Activated CD8-positive, alpha-beta memory T cell treated with anti-CD3 and anti-CD28 coated beads for 4 hours (primary cell): Measurements from ENCODE around the gene ATP6V1C2.

Experiments
- DNase-seq, 2 donors: peaks; one replicate each; pipeline ENCODE4 v3.0.0-alpha.2; 2020; ENCODE audit warnings: low read depth in 2 of 2

The ATP6V1C2 gene

GRCh38 chr2:10732924-10733565 lies 11.6 kb downstream of the ATP6V1C2 start:
- no peak for DNase-seq

GRCh38 chr2:10733566-10733925 lies 12.1 kb downstream of the ATP6V1C2 start:
- no peak for DNase-seq

- no peak for DNase-seq
Observed at GRCh38 chr2:10733980-10734379, 12.6 kb downstream of the ATP6V1C2 start.

DNA sequence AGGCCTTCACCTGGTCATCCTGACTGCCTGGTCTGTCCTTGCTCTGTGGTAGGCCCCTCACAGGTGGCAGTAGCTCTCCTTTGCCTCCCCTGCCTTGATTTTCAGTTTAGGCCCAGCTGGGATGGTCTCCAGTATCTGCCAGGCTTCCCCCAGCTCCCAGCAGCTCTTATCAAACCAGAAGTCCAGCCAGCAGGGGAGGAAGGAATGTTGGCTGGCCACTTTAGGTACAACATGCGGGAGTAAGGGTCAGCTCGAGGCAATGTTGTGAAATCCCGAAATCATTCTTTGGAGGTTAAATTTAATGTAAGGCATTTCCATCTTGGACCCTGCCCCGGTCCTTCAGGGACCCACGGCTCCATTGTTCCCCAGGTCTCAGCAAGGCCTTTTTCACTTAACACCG lies 16.8 kb downstream of the ATP6V1C2 start:
- DNase-seq = no peak

DNA sequence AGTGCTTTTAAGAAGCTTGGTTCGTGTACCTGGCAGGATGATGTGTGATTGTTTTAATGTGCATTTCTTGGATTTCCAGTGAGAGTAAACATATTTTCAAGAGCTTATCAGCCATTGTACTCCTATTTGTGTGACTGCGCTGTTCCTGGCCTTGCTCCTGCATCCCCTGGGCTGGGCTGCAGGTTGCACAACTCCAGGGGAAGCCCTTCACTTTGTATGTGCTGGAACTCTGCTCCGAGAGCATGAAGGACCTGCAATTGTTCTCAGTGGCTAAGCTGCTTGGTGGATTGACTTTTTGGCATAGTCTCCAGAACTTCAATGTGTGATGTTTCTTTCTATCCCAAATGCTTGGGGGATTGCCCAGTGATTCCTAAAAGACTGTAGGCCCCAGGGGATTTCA lies 18.8 kb downstream of the ATP6V1C2 start:
- no peak for DNase-seq

- DNase-seq = no peak
Observed at GRCh38 chr2:10741139-10741538, 19.7 kb downstream of the ATP6V1C2 start.

GRCh38 chr2:10742666-10743065 lies 21.2 kb downstream of the ATP6V1C2 start:
- DNase-seq = no peak

- no peak for DNase-seq
Observed at GRCh38 chr2:10750610-10751009, 29.2 kb downstream of the ATP6V1C2 start.

DNA sequence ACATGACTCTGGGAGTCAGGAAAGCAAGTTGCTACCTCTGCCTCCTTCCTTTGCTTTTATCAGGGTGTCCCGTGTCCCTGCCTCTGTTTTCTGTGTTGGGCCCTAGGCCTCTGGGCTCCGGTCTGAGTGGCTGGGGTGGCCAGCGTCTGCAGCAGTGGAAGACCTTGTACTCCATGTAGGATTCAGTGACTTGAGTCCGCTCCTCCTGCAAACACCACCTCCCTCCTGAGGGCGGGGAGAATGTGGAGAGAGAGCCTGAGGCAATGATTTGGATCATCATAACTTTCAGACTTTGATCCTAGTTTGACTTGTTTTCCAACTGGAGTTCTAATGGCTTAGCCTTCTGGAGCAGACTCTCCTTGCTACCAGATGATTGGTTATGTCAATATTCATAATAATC lies 30.8 kb downstream of the ATP6V1C2 start:
- no peak for DNase-seq

- no peak for DNase-seq
Observed at GRCh38 chr2:10753156-10753555, 31.7 kb downstream of the ATP6V1C2 start.

- DNase-seq = no peak
Observed at GRCh38 chr2:10753876-10754275, 32.4 kb downstream of the ATP6V1C2 start.

- no peak for DNase-seq
Observed at GRCh38 chr2:10755621-10756020, 34.2 kb downstream of the ATP6V1C2 start.

GRCh38 chr2:10757814-10758286 lies 36.4 kb downstream of the ATP6V1C2 start:
- no peak for DNase-seq

DNA sequence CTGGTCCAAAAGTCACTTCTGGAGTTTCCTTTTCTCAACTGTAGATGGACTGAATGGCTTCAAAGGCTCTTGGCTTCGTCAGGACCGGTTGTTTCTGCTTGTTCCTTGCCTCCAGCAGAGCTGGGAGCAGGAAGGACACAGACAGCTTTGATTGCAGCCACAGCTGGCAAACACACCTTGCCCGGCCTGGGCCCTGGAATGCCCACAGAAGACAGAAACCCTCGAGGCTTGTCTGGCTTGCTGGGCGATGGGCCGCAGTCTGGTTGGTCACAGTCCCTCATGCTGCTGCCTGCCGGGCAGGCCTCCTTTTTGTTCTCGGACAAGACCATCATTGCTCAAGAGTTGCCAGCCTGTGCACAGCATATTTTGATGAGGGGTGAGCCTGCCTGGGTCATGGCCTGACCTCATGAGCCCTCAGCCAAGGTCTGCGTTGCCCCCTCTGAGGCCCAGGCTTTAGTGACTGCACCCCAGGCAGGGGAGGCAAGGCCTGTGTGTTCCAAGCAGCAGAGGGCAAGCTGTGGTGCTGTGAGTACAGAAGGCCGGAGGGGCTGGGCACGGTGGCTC lies 37.8 kb downstream of the ATP6V1C2 start:
- no peak for DNase-seq

DNA sequence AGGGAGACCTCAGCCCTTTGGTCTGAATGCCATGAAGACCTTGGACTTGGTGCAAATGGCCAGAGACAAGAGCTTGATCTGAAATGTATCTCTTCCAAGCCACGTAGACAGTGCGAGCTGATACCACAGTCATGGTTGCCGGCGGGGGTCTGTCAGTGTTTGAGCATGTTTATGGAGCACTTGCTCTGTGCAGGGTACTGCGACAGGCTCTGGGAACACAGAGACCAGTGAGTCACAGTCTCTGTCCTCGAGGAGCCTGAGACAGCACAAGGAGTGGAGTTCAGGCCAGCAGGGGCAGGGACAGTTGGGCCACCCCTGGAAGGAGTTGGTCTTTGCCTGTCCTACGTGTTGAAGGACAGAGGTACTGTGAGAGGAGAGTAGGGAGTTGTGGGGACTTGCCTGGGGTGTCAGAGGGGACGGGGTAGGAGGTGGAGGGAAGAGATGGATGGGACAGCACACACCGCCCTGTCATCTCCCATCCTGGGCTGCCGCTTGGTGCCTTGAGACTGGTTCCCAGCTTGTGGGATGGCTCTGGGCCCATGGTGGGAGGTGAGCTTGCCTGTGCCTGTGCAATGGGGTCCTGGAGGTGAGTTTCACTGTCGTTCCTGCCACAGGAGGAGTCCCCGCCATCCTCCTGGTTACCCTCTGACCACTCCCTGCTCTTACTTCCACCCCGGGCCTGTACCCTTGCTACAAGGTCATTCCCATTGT lies 39.5 kb downstream of the ATP6V1C2 start:
- no peak for DNase-seq

- no peak for DNase-seq
Observed at GRCh38 chr2:10761591-10761990, 40.2 kb downstream of the ATP6V1C2 start.

DNA sequence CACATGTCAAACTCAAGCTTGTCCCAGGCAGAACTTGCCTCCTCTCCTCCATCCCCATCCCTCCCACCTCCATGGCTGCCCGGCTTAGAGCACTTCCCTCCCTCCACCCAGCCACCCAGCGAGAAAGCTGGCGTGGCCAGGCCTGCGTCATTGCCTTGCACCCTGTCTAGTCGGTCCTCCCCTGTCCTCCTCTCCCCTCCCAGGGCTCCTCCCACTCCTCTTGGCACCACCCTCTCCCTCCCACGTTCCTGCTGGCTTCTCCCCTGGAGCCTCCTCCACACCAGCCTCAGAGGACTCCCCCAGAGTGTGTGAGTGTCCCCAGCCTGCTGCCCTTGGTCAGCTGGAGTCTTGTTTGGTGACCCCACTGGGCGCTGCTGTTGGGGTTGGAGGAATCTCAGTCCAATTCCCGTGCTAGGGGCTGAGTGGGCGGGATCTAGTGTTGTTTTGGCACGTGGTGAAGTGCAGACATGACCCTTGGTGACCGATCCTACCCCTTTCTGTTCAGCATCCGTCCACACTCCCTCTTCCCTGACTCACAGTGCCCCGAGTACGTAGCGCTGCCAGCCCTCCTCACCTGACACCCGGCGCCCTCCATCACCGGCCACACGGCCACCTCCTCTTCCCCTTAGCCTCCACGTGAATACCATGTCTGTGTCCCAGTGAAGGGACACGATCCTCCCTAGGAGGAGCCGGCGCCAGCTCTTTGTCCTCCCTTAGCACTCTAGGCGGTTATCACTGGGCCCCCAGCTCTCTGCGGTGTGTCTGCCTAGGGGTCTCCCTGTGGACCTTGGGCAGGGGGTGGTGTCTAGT lies 41.4 kb downstream of the ATP6V1C2 start:
- DNase-seq = no peak

DNA sequence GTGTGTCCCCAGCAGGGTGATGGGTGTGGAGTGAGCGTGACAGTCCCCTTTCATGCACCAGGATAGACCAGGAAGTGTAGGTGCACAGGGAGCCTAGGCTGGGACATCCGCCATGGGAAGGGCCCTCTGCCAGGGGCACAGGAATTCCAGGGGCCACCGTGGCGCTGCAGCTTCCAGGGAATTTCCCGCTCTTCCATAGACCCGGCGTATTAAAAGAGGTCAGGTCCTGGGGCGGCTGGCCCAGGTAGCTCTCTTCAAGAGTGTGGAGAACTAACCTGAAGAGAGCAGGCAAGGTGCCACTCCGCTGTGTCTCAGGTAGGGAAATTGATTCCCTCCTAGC lies 42.0 kb downstream of the ATP6V1C2 start:
- no peak for DNase-seq

DNA sequence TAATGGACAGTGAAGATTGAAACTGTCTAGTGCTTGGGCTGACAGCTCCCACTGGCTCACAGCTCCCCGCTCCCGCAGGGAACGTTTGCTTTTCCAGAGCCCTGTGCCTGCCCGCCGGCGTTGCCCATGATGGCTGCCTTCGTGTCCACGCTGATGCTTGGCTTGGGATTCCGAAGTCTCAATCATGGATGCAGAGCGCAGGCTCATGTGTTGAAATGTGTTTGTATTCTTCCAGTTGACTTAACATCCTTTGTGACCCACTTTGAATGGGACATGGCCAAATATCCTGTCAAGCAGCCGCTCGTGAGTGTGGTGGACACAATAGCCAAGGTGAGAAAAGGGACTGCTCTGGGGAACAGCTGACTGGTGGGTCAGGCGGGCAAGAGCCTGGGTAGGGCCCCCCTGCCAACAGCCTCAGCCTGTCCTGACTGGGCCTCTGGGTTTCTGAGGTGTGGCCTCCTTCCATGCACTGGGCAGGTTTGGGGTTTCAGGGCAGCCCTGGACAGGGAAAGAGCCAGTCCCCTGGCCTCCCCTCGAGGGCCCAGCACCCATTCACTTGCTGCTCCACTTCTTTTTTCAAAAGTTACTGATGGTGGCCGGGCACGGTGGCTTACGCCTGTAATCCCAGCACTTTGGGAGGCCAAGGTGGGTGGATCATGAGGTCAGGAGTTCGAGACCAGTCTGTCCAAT lies 42.8 kb downstream of the ATP6V1C2 start:
- no peak for DNase-seq

GRCh38 chr2:10764896-10765295 lies 43.5 kb downstream of the ATP6V1C2 start:
- DNase-seq = no peak

DNA sequence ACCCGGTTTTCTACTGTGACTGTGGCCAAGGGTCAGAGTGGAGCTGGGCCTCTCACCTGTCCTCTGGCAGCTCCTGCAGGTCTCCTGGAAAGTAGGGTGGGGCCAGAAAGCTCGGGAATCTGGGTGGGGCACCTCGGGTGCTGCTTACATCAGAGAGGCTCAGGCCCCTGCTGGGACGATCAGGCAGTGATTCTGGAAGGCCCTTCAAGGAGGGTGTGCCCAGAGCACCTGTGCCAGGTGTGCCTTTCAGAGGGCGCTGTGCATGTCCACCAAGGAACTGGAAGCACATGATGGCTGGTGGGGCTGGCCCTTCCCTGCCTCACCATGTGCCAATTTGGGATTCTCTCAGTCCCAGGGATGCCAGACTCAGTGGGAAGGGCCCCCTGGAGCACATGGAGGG lies 44.0 kb downstream of the ATP6V1C2 start:
- no peak for DNase-seq

DNA sequence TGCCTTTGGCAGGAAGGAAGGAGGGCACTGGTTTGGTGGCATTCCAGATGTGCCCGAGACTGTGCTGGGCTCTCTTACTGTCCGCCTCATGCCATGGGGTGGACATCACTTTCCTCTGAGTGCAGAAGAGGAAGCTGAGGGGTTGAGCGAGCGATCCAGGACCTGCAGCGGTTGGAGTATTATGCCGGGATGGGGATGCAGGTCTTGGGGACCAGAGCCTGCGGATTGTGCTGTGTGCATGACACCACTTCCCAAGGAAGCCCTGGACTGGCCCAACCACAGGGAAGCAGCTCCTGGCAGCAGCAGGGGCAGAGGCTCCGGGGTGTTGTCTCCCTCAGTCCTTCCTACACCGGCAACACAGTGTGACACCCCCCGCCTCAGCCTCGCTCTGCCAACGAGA lies 44.5 kb downstream of the ATP6V1C2 start:
- DNase-seq = no peak
